ENCODE data around the gene AKR7A3. TPM values are rescaled to one million over a fixed set of nuclear protein-coding genes. Genes with fewer than 3 reads are reported as not detected.

The AKR7A3 gene
- polyA plus RNA-seq, 5 donors = 0.86 to 2.4 (median 1.9) TPM

- no peak for DNase-seq
These were observed 34.2 kb downstream of the AKR7A3 start for GRCh38 chr1:19254416-19254815.

- DNase-seq = peak; percentile 83 to 90
These were observed 37.0 kb downstream of the AKR7A3 start, which contains the start of the genes EMC1 and MRTO4 for GRCh38 chr1:19251305-19252196. EMC1 (minus strand) TSS chr1:19251524; CDS start chr1:19251509, 15 bp downstream. MRTO4 (plus strand) TSS chr1:19251805; CDS start chr1:19251836, 31 bp downstream.

- DNase-seq = no peak
These were observed 37.8 kb downstream of the AKR7A3 start for GRCh38 chr1:19250629-19251304.

DNA sequence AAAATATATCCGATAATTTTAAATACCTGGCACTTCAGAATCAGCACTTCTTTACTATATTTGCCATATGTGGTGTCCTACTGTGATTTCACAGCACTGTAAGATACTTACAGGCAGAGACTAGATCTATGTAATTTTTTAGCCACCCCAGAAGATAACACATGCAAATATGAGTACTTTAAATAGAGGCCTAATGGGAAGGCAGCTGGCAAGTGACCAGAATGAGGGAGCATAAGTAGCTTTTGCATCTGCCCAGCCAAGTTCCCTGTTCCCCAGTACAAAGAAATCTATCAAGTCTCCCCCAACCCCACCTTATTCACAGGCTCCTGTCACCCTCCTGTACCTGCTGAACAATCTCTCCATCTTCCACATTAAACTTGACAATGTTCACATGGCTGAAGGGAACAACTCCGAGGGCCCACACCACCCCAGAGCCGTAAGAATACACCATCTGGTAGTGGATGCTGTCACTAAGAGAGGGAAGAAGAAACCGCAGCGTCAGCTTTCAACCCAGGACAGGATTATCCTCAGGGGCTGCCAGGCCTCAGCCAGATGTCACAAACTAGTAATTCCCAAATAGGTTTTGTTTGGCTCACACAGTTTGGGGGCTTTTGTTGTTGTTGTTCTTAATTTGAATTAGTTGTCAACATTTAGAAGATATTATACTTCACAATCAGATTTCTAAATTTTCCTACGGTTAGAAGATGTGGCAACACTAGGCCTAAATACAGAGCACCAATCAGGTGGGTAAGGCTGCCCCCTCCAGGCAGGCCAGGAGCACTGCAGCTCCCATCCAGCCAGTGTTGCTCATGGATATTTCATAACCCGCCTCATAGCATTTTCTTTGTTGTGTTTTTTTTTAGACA is 47.7 kb downstream of the AKR7A3 start:
- DNase-seq = peak; percentile 35 to 51

DNA sequence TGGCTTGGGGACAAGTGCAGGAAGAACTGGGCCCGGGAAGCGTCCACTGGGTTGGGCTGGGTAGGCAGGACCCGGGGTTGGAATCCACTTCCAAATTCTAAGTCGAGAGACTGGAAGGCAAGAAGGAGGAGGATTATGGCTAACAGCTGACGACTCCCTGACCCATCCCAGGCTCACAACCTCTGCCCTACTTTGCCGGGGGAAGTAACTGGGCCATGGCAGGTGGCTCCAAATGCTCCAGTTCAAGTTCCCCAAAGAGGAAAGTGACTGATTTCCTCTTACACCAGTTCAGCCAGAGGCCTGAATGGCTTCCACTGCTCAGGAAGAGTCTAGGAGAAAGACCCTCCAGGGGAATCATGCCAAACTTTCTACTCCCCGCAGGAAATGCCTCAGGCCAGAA is 48.7 kb downstream of the AKR7A3 start:
- DNase-seq = no peak

DNA sequence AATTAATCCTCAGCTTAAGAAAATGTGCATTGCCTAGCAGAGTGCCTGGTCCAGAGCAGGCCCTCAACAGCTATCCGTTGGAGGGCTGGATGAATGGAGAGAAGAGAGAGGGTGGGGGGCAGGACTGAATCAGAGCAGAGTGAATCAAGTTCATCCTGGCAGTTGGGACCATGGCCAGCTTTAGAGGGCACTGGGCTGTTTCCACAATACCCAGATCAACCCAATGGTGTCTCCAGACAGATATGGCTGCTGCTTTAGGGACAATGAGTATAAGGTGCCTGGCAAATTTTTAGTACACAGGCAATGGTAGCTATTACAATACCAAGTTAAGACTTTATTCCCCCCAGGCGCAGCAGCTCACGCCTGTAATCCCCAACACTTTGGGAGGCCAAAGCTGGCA is 54.3 kb downstream of the AKR7A3 start:
- DNase-seq = no peak

Other genes with a start within 250 kb of the AKR7A3 start
- 100 to 1,000 TPM in 3 of 5 donors, 10 to 100 TPM in 2; 90.8 to 116 (median 102) TPM for gene UBR4, start 78.5 kb downstream of the AKR7A3 start, polyA plus RNA-seq (ENCODE audit: insufficient read depth in 1 of 5, insufficient read length in 5 of 5, low replicate concordance in 1 of 5)
- gene EMC1, start 37.2 kb downstream of the AKR7A3 start, polyA plus RNA-seq (ENCODE audit: insufficient read depth in 1 of 5, insufficient read length in 5 of 5, low replicate concordance in 1 of 5) = 10 to 100 TPM; 38.6 to 52.2 (median 50.6) TPM
- 10 to 100 TPM; 28.0 to 37.5 (median 29.9) TPM for gene MRTO4, start 37.0 kb downstream of the AKR7A3 start, polyA plus RNA-seq (ENCODE audit: insufficient read depth in 1 of 5, insufficient read length in 5 of 5, low replicate concordance in 1 of 5)
- 10 to 100 TPM; 57.5 to 78.6 (median 66.4) TPM for gene AKR7A2, start 23.4 kb upstream of the AKR7A3 start, polyA plus RNA-seq (ENCODE audit: insufficient read depth in 1 of 5, insufficient read length in 5 of 5, low replicate concordance in 1 of 5)
- 10 to 100 TPM in 1 of 5 donors, 1 to 10 TPM in 4; 8.3 to 11.0 (median 8.6) TPM for gene SLC66A1, start 23.6 kb upstream of the AKR7A3 start, polyA plus RNA-seq (ENCODE audit: insufficient read depth in 1 of 5, insufficient read length in 5 of 5, low replicate concordance in 1 of 5)
- 100 to 1,000 TPM; 218 to 320 (median 235) TPM for gene CAPZB, start 196.8 kb upstream of the AKR7A3 start, polyA plus RNA-seq (ENCODE audit: insufficient read depth in 1 of 5, insufficient read length in 5 of 5, low replicate concordance in 1 of 5)